Renal cortex interstitium (tissue), 15 donors: Measurements from ENCODE around the gene ZNF492. TPM values are rescaled to one million over a fixed set of nuclear protein-coding genes. Genes with fewer than 3 reads are reported as not detected.

Experiments
- DNase-seq, 11 donors: peaks; one replicate each; pipeline ENCODE4 v3.0.0-alpha.2; 2013; ENCODE audit warnings: low read depth in 9 of 11, low spot score in 4 of 11; ENCODE audit errors: extremely low read depth in 1 of 11
- long read RNA-seq, 16 experiments: transcript quantifications; one replicate each; lab custom pipeline, GENCODE V29; 2026
- polyA plus RNA-seq, 3 donors: library from polyadenylated mRNA; unstranded; fragments of 120-200 nt; gene quantifications; one replicate each; pipeline ENCODE4 v1.2.1, GENCODE V29; 2013; ENCODE audit not compliant: insufficient read length in 3 of 3

ZNF492 gene
- polyA plus RNA-seq = 1 to 10 TPM; 2.6 to 3.4 (median 2.8) TPM
- long read RNA-seq, donor 1 = 0 reads
- long read RNA-seq, donor 2, full-length matches to known transcripts = 1 of 1 reads
- long read RNA-seq, donor 2, partial matches to known transcripts = 0 of 1 reads
- long read RNA-seq, donor 2, other reads (novel, unspliced or antisense) = 0 of 1 reads
- long read RNA-seq, donor 3, full-length matches to known transcripts = 1 of 1 reads
- long read RNA-seq, donor 3, partial matches to known transcripts = 0 of 1 reads
- long read RNA-seq, donor 3, other reads (novel, unspliced or antisense) = 0 of 1 reads
- long read RNA-seq, donor 4, full-length matches to known transcripts = 1 of 1 reads
- long read RNA-seq, donor 4, partial matches to known transcripts = 0 of 1 reads
- long read RNA-seq, donor 4, other reads (novel, unspliced or antisense) = 0 of 1 reads
- long read RNA-seq, donor 5 = 0 reads
- long read RNA-seq, donor 6 = 0 reads
- long read RNA-seq, donor 7, full-length matches to known transcripts = 1 of 1 reads
- long read RNA-seq, donor 7, partial matches to known transcripts = 0 of 1 reads
- long read RNA-seq, donor 7, other reads (novel, unspliced or antisense) = 0 of 1 reads
- long read RNA-seq, donor 8, full-length matches to known transcripts = 3 of 3 reads
- long read RNA-seq, donor 8, partial matches to known transcripts = 0 of 3 reads
- long read RNA-seq, donor 8, other reads (novel, unspliced or antisense) = 0 of 3 reads
- long read RNA-seq, donor 9, full-length matches to known transcripts = 5 of 5 reads
- long read RNA-seq, donor 9, partial matches to known transcripts = 0 of 5 reads
- long read RNA-seq, donor 9, other reads (novel, unspliced or antisense) = 0 of 5 reads
- long read RNA-seq, donor 10, full-length matches to known transcripts = 1 of 1 reads
- long read RNA-seq, donor 10, partial matches to known transcripts = 0 of 1 reads
- long read RNA-seq, donor 10, other reads (novel, unspliced or antisense) = 0 of 1 reads
- long read RNA-seq, donor 11 = 0 reads
- long read RNA-seq, donor 12 = 0 reads
- long read RNA-seq, donor 13, full-length matches to known transcripts = 2 of 2 reads
- long read RNA-seq, donor 13, partial matches to known transcripts = 0 of 2 reads
- long read RNA-seq, donor 13, other reads (novel, unspliced or antisense) = 0 of 2 reads
- long read RNA-seq, donor 14 = 0 reads
- long read RNA-seq, donor 15, full-length matches to known transcripts = 2 of 2 reads
- long read RNA-seq, donor 15, partial matches to known transcripts = 0 of 2 reads
- long read RNA-seq, donor 15, other reads (novel, unspliced or antisense) = 0 of 2 reads
- long read RNA-seq, donor 16 = 0 reads

DNA sequence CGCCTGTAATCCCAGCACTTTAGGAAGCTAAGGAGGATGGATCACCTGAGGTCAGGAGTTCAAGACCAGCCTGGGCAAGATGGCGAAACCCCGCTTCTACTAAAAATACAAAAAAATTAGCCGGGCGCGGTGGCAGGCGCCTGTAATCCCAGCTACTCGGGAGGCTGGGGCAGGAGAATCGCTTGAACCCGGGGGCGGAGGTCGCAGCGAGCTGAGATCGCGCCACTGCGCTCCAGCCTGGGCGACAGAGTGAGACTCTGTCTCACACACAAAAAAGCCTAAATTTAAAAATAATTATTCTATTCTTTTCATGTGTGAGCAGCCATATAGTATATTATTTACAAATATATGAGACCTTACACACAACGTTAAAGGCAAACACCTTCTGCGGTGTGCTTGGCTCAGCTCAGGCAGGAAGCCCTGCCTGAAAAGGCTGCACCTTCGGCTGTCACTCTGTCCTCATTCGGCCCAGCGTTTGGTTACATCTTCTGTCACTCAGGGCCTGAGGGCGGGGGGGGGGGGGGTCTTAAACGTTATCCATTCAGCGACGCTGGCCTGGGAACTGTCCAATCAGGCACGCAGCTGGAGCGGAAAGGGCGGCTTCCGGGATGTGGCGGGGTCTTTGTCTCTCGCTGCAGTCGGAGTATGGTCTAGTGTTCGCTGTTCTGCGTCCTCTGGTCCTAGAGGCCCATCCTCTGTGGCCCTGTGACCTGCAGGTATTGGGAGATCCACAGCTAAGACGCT, at the start of gene ZNF492:
Gene ZNF492, plus strand, starts transcription at position 619 of the 744 bp plus-strand sequence. CDS start 19,076 bp downstream, outside the sequence.
- peak; percentile 80 to 95 (median 88) for DNase-seq

DNA sequence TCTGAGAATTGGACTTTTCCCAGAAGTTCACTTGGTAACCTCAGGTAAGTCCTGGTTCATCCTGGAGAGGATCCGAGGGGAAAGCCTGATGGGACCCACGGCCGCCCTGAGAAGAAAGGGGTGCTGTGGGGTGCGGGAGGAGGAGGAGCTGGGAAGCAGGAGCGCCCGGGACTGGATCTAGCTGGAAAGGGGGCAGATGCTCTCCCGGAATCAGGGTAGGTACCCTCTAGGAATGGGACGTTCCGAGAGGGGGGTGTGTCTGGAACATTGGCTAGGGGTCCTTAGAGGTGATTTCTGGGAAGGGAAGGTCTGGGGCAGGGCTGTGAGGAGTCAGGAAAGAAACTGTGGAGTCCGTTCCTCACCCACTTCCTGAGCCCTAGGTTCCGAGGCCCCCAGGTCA, 38.7 kb upstream of the ZNF492 start:
- no peak for DNase-seq

DNA sequence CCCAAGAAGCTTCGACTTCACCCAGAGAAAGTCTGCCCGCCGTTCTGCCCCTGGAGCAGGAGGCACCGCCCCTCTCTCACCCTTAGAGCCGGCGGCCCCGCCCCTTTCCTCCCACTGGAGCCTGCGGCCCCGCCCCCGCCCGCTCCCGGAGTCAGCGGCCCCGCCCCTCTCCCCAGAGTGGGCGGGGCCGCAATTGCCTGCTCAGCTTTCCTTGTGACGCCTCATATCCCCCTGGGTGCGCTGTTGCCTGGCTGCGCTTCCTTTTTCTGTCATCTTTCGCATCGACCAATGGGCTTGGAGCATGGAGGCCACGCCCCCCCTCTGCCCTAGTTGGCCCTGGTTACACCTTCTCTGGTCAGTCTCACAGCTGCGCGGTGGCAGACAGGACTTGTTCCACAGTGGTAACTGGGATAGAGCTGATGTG, 38.2 kb upstream of the ZNF492 start:
- peak in 5 of 11 donors; percentile 4 to 18 (median 9) for DNase-seq

DNA sequence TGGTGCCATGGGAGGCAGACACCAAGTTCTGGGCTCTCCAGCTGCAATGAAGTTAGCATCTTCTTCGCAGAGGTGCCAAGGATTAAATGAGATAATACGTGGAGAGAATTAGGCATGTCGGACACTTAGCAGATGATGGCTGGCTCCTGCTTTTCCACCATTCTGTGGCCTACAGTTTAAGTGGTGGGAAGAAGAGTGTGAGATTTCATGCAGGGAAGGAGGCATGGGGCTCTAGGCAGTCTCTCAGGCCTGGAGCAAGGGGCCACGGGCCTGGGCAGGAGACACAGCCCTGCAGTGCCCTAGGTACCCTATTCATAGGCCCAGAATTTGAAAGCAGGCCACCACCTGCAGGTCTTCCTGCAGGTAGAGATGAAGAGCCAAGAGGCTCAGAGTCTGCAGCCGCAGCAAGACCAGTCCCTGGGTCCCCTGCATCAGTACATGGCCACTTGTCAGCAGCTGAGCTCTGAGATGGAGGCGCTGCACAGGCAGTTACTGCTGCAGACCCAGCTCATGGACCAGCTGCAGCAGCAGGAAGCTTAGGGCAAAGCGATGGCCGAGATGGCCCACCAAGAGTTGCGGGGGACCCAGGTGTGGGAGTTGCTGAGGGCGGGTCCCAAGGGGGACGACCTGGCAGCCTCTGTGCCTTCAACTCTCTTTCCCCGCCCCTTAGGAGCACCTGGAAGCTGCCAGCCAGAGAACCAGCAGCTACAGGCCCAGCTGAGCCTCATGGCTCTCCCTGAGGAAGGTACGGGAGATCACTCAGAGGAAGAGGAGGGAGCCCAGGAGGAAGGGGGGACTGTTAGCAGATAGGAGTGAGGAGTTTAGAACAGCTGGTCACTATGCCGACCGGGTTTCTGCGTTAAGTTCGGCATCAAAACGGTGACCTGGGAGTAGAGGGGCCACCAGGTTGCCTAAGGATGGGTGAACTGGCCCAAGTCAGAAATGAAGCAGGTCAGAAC, 33.2 kb upstream of the ZNF492 start:
- no peak for DNase-seq

DNA sequence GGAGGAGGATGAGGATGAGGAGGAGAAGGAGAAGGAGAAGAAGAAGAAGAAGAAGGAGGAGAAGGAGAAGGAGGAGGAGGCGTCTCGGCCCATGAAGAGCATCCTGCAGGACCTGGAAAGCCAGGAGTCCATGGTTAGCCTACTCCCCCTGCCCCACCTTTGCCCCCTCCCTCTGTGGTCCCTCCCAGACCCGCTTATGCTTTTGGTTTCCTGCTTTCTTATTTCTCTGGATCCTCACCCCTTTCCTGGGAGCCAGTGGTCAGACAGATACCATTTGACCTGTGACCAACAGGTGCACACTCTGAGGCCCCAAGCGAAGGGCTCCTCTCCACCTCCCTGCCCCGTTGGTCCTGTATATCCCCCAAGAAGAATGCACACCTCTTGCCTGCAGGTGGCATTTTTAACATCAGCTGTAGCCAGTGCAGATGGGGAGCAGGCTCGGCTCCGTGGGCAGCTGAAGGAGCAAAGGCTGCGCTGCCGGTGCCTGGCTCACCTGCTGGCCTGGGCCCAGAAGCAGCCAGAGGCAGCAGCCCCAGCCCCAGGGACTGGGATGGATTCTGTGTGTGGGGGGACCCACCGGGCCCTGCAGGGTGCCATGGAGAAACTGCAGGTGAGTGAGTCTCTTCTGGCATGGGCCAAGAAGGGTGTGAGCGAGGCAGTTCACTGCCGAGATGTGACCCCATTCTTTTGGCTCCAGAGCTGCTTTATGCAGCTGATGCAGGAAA, 32.1 kb upstream of the ZNF492 start:
- no peak for DNase-seq

DNA sequence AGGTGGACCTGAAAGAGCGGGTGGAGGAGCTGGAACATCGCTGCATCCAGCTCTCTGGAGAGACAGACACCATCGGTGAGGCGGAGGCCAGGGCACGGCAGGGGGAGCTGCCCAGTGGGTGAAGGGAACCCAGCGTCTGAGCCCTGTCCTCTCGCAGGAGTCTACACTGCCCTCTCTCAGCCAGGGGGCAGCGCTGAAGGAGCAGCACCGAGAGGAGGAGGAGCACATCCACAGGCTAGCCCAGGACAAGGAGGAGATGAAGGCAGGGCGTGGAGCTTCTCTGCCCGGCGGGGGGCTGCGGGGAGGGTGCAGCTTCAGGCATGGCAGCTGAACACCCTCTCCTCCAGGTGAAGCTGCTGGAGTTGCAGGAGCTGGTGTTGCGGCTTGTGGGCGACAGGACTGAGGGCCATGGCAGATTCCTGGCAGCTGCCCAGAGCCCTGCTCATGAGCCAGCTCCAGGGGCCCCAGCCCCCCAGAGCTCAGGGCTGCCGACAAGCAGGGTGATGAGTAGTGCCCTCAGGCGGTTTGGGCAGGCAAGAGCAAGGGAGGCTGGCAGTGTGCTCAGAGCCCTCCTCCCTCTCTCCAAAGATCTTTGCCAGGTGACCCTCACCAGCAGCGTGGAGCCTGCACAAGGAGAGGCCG, 31.4 kb upstream of the ZNF492 start:
- no peak for DNase-seq

DNA sequence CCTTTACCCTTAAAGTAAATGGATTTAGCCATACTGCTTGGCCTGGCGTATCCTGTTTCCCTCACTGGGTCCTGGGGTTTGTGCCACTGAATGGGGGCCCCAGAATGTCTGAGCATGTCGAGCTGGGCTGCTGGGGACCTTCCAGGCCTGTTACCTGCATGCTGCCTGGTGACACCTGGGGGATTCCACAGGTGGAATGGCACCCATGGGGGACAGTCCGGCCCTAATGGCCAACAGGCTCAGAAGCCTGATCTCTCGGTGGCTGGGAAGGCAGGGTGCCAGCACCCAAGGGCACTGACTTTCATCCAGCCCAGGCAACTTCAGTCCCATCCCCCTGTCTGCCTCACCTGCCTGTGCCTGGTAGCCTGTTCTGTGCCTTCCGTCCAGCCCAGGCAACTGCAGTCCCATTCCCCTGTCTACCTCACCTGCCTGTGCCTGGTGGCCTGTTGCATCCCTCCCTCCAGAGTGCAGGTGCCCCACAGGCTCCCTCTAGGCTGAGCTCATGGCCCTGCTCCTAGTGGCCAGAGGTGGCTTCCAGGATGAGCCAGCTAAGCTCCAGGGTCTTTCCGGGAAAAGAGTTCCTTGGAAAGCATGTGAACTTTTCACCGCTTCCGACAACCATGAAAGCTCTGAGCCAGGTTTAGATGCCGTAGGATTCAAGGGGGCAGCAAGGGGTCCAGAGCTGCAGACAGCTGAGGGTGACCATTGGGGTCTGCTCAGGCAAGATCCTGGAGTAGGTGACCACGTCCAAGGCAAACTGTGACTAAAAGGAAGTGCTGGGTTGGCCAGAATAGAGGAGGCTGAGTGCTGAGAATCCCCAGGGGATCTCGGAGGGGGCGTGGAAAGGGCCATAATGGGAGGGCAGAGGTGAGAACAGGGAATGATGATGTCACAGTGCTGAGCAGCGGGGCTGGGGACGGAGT, 30.3 kb upstream of the ZNF492 start:
- no peak for DNase-seq

DNA sequence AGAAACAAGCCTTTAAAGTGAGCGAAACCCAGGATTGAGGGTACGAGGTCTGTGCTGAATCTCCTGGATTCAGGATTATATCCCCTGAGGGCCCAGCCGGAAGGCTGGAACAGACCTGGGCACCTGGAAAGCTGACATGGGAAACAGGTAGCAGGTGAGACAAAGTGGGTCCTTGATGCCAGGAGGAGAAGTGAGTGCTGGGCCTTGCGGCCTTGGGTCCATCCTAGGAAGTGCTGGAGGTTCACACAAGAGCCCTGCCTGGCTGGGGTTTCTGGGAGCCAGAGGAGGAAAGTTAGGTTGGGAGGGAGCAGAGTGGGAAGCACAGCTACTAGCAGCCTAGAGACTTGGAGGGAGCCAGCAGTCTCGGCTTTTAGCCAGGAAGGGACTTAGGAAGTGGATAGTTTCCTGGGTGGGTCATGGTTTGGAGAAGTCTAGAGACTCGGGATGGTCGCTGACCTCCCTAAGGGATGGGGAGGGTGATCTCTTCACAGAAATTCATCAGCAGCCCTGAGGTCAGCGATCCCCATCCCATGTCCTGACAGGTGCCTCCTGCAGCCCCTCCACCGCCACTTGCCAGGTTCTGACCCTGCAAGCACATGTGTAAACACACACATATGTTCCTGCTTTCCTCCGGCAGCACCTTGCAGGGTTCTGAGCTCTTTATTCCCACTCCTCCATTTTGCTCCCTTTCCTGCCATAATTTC, 29.4 kb upstream of the ZNF492 start:
- no peak for DNase-seq

DNA sequence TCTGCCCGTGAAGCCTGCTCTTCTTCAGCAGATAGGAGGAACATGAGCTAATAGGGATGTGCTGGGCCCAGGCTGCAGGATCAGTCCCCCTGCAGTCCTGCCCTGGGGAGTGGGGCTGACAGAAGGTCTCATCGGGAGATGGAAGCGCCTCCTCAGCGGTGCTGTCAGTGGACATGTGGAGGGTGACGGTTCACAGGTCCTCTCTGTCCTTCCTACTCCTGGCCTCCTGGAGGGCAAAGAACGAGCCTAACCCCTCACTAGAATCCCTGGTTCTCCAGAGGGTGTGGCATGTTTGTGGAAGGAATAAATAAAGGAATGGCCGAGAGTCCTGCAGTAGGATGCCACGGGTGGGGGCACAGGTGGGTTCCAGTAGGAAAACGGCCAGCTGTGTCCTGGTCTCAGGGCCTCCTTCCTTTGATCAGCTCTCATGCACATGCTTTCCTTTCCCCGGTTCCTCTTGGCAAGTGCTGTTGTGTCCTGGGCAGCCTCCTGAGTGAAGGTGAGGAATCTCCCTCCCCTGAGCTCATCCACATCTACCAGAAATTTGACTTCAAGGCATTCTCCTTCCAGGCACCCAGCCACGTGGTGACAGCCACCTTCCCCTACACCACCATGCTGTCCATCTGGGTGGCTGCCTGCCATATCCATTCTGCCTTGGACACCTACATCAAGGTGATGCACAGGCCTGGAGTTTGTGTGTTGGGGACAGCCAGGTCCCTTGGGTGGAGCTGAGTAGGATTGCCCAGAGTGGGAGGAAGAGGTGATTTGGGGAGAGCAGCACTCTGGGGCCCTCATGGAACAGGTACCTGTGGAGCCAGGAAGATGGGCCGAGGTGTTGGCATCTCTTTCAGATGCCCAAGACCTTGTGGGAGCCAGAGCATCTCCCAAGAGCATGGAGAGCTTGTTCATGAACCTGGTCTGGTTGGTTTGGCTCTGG, 28.6 kb upstream of the ZNF492 start:
- DNase-seq = no peak

DNA sequence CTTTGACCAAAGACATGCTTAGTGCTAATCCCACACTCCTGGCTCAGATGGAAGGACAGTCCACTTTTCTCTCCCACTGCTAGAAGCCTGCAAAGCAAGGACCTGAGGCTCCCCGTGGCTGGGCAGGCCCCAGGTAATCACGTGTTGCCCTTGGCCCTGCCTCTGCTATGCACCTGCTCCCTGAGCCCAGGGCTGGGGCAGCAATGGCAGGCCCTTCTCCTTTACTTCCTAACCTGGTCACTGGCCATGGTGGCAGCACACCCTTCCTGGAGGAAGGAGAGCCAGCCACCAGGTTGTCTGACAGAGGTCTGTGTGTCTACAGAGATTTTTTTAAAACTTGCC, 27.9 kb upstream of the ZNF492 start:
- DNase-seq = no peak

DNA sequence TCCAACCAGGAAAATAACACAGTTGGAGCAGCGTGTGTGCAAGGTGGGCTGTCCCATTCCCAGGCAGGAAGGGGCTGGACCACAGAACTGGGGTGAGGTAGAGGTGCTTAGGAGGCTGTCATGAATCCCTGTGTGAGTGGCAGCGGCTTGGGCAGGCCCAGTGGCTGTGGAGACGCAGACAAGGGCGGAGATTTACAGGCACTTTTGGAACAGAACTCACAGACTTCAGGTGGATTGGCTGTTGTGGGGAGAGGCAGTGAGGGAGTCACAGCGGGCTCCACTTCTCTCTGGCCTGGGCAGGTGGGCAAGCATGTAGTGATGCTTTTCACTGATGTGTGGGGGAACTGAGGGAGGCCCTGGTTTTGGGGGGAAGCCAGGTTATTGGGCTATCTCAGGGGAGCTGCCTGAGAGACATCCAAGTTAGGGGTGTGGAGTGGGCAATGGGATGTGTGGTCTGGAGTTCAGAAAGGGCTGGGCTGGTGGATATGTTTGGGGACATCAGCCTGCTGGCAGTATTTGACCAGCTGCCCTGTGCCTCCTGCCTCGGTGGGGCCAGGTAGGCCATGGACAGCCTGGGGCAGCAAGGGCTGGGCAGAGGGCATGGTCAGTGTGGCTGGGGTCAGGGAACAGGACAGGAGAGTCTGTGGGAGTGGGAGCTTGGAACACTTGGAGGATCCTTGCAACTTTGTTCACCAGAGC, 27.0 kb upstream of the ZNF492 start:
- DNase-seq = no peak

DNA sequence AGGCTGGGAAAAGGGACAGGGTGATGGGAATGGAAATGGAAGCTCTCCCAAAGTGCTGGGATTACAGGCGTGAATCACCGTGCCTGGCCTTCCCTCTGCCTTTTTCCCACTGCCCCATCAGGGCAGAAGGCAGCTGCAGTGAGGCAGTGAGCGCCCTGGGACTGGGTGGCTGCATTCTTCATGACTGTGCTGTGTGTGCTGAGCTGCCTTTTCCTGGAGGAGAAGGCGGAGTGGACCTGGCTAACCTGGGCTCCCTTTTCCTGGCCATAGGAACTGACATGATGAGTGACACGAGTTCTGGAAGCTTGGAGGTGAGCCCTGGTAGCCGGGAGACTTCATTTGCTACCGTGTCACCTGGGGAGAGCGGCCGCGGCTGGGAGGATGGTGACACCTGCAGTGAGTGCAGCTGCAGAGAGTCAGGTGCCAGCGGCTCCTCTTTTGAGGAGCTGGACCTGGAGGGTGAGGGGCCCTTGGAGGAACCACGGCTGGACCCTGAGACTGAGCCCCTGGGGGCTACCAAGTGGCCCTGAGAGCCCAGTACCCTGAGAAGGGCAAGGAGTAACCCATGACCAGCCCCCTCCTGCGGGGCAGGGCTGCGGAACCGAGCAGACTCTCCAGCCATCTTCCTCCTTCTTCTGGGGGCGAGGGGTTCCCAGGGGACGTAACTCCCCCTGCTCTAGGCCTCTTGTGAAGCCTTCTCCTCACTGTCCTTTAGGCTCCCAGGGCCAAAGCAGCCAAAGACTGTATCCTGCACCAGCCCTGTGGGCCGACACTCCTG, 26.3 kb upstream of the ZNF492 start:
- DNase-seq = no peak
